ENCODE measurements around the gene OR4D10. TPM values are rescaled to one million over a fixed set of nuclear protein-coding genes. Genes with fewer than 3 reads are reported as not detected.

Gene OR4D10
- total and polyA plus RNA-seq, 2 donors (not counting 3 experiments of a cell fraction or from before 2014, with no cell fraction given), result not detected

GRCh38 chr11:59448484-59448883, 24.6 kb upstream of the OR4D10 start:
- Histone ChIP-seq H3K27ac (ENCODE audit: insufficient read depth, low read depth, low read length) (no peak overlapping the region), H3K79me2 (ENCODE audit: control insufficient read depth, insufficient read depth, low read length) (no peaks in the 10 kb centered on the region), H3K9ac (replicated peaks; ENCODE audit: extremely low read depth, insufficient read depth, low read length) (no peak overlapping the region), H3K4me2 (ENCODE audit: insufficient read depth, low read length) (no peak overlapping the region), H2AFZ (ENCODE audit: low read depth, low read length) (no peak overlapping the region), H3K4me1 (ENCODE audit: control insufficient read depth, extremely low read depth, insufficient read depth, low read length) (no peaks in the 10 kb centered on the region), H4K20me1 (replicated peaks; ENCODE audit: control insufficient read depth, extremely low read depth, insufficient read depth, low read length) (no peaks in the 10 kb centered on the region), H3K27me3 (ENCODE audit: control insufficient read depth in 2 of 2, insufficient read depth in 2 of 2, low read length in 2 of 2) (no peaks in the 10 kb centered on the region), H3K36me3 (ENCODE audit: control insufficient read depth in 2 of 2, extremely low read depth in 1 of 2, insufficient read depth in 2 of 2, low read length in 2 of 2) (no peaks in the 10 kb centered on the region), H3K4me3 (replicated peaks in 1 of 3; ENCODE audit: insufficient read depth in 1 of 3, low read depth in 1 of 3, low read length in 3 of 3) (no peak overlapping the region), H3K9me1 (replicated peaks; ENCODE audit: control insufficient read depth, extremely low read depth, insufficient read depth, low read length) (no peaks in the 10 kb centered on the region), H3K9me3 (replicated peaks; ENCODE audit: control insufficient read depth, insufficient read depth, low read length) (no peaks in the 10 kb centered on the region)
- ChIA-PET CTCF (no interaction called here), POLR2A (no interaction called here)
- DNase-seq (ENCODE audit: low read depth, low spot score) (no peak), FAIRE-seq (no peak)
- BruUV-seq (replicated peaks), result no TSS peak
- dilution Hi-C loops (cut with MboI; ENCODE audit: extremely low pct_ligation_motif_present, low sequenced_read_pairs) (no loop called here), intact Hi-C loops (cut with micrococcal nuclease) (no loop called here)
- TF ChIP-seq MYC (IDR thresholded peaks at IDR 0.05; ENCODE audit: low read depth, low read length) (no peak), CTCF (IDR thresholded peaks at IDR 0.05; ENCODE audit: extremely low read depth in 1 of 2, insufficient read depth in 1 of 2, low read depth in 1 of 2, low read length in 2 of 2) (no peak), JUN (IDR thresholded peaks at IDR 0.05; ENCODE audit: borderline replicate concordance, insufficient read depth, insufficient read length, low read depth) (no peak), EZH2 (IDR thresholded peaks at IDR 0.05; ENCODE audit: borderline replicate concordance, low read depth, low read length, severe bottlenecking) (no peak), FOS (IDR thresholded peaks at IDR 0.05; ENCODE audit: borderline replicate concordance, insufficient read depth, low read length) (no peak), GATA2 (IDR thresholded peaks at IDR 0.05; ENCODE audit: insufficient read depth, insufficient read length, low read depth, low read length) (no peak), POLR2AphosphoS5 (IDR thresholded peaks at IDR 0.05; ENCODE audit: insufficient read depth, low read depth, low read length) (no peak), POLR2A (IDR thresholded peaks at IDR 0.05; ENCODE audit: low read depth, low read length) (no peak), MAX (IDR thresholded peaks at IDR 0.05; ENCODE audit: insufficient read depth, insufficient read length) (no peak)

All from endothelial cell of umbilical vein (primary cell).